Measurements from ENCODE around the gene RIBC2.
"Not testable (repeated sequence)": the region's sequence is repeated elsewhere in the genome, so short reads cannot be mapped to it uniquely, and the experiment has no call there.

Gene RIBC2

GRCh38 chr22:45462034-45462655 is 48.7 kb downstream of the RIBC2 start:
- H3K56ac ChIP-seq (ENCODE audit: low read length): no peak overlapping the region
- H2AK5ac ChIP-seq (ENCODE audit: low read length): no peak overlapping the region
- H2BK5ac ChIP-seq (ENCODE audit: low read length): no peak overlapping the region
- no peak overlapping the region for H2BK15ac ChIP-seq (replicated peaks; ENCODE audit: low read depth)
- no peaks in the 10 kb centered on the region for H3K27me3 ChIP-seq (ENCODE audit: insufficient read depth, low read length, poor library complexity)
- H3K18ac ChIP-seq (ENCODE audit: low read length): no peak overlapping the region
- no peaks in the 10 kb centered on the region for H3K4me1 ChIP-seq (ENCODE audit: control insufficient read depth, low read depth, low read length)
- no peaks in the 10 kb centered on the region for H3K79me2 ChIP-seq (ENCODE audit: control insufficient read depth, insufficient read depth, low read length)
- H3K23ac ChIP-seq (ENCODE audit: low read length): no peak overlapping the region
- H4K8ac ChIP-seq (ENCODE audit: low read depth, low read length): no peak overlapping the region
- no peak overlapping the region for H4K5ac ChIP-seq (ENCODE audit: low read length)
- WGBS (ENCODE audit: extremely low coverage, insufficient coverage, low lambda C conversion rate): no CpG with 5 or more reads among the region's 6 CpGs
- no peak overlapping the region for H3K9ac ChIP-seq (ENCODE audit: low read length)
- no peak overlapping the region for H2BK120ac ChIP-seq (ENCODE audit: low read depth, low read length)
- H3K79me1 ChIP-seq (ENCODE audit: low read length): no peaks in the 10 kb centered on the region
- H3K4ac ChIP-seq (ENCODE audit: low read depth, low read length): no peak overlapping the region
- H3K4me2 ChIP-seq (ENCODE audit: low read length): no peak overlapping the region
- no peak overlapping the region for H3K27ac ChIP-seq (ENCODE audit: low read depth, low read length)
- no peak overlapping the region for H3K4me3 ChIP-seq (ENCODE audit: low read length)
- H3K36me3 ChIP-seq (ENCODE audit: control insufficient read depth, insufficient read depth, low read length): no peaks in the 10 kb centered on the region
- peak; percentile 67 for DNase-seq

- H3K79me2 ChIP-seq (ENCODE audit: control insufficient read depth, insufficient read depth, low read length); H3K9ac ChIP-seq (ENCODE audit: low read length); H3K4me2 ChIP-seq (ENCODE audit: low read length); H2BK5ac ChIP-seq (ENCODE audit: low read length); H3K27me3 ChIP-seq (ENCODE audit: insufficient read depth, low read length, poor library complexity); H3K4me3 ChIP-seq (ENCODE audit: low read length); H2AK5ac ChIP-seq (ENCODE audit: low read length); H3K18ac ChIP-seq (ENCODE audit: low read length); H3K79me1 ChIP-seq (ENCODE audit: low read length); DNase-seq; H2BK120ac ChIP-seq (ENCODE audit: low read depth, low read length); H4K8ac ChIP-seq (ENCODE audit: low read depth, low read length); H3K56ac ChIP-seq (ENCODE audit: low read length); H3K36me3 ChIP-seq (ENCODE audit: control insufficient read depth, insufficient read depth, low read length); H2BK15ac ChIP-seq (replicated peaks; ENCODE audit: low read depth); H4K5ac ChIP-seq (ENCODE audit: low read length); H3K4ac ChIP-seq (ENCODE audit: low read depth, low read length); H3K4me1 ChIP-seq (ENCODE audit: control insufficient read depth, low read depth, low read length); H3K27ac ChIP-seq (ENCODE audit: low read depth, low read length); H3K23ac ChIP-seq (ENCODE audit: low read length): not testable (repeated sequence)
- no CpG with 5 or more reads among the region's 3 CpGs for WGBS (ENCODE audit: extremely low coverage, insufficient coverage, low lambda C conversion rate)
These were observed 50.2 kb downstream of the RIBC2 start for GRCh38 chr22:45463691-45464090.

- Histone ChIP-seq H3K4me1 (ENCODE audit: control insufficient read depth, low read depth, low read length) (no peaks in the 10 kb centered on the region), H3K79me2 (ENCODE audit: control insufficient read depth, insufficient read depth, low read length) (no peaks in the 10 kb centered on the region), H3K18ac (ENCODE audit: low read length) (no peak overlapping the region), H3K23ac (ENCODE audit: low read length) (no peak overlapping the region), H2BK120ac (ENCODE audit: low read depth, low read length) (no peak overlapping the region), H3K4me2 (ENCODE audit: low read length) (no peak overlapping the region), H3K27ac (ENCODE audit: low read depth, low read length) (no peak overlapping the region), H2BK5ac (ENCODE audit: low read length) (no peak overlapping the region), H4K5ac (ENCODE audit: low read length) (no peak overlapping the region), H2AK5ac (ENCODE audit: low read length) (no peak overlapping the region), H3K4ac (ENCODE audit: low read depth, low read length) (no peak overlapping the region), H4K8ac (ENCODE audit: low read depth, low read length) (no peak overlapping the region), H2BK15ac (replicated peaks; ENCODE audit: low read depth) (no peak overlapping the region), H3K9ac (ENCODE audit: low read length) (no peak overlapping the region), H3K56ac (ENCODE audit: low read length) (no peak overlapping the region), H3K4me3 (ENCODE audit: low read length) (no peak overlapping the region), H3K79me1 (ENCODE audit: low read length) (no peaks in the 10 kb centered on the region), H3K27me3 (ENCODE audit: insufficient read depth, low read length, poor library complexity) (no peaks in the 10 kb centered on the region), H3K36me3 (ENCODE audit: control insufficient read depth, insufficient read depth, low read length) (no peaks in the 10 kb centered on the region)
- no CpG with 5 or more reads among the region's 3 CpGs for WGBS (ENCODE audit: extremely low coverage, insufficient coverage, low lambda C conversion rate)
- DNase-seq: no peak
These were observed 52.1 kb downstream of the RIBC2 start for GRCh38 chr22:45465633-45466032.

- H2BK5ac ChIP-seq (ENCODE audit: low read length): no peak overlapping the region
- H3K27ac ChIP-seq (ENCODE audit: low read depth, low read length): no peak overlapping the region
- no peaks in the 10 kb centered on the region for H3K79me1 ChIP-seq (ENCODE audit: low read length)
- no peak overlapping the region for H3K23ac ChIP-seq (ENCODE audit: low read length)
- H3K56ac ChIP-seq (ENCODE audit: low read length): no peak overlapping the region
- H2AK5ac ChIP-seq (ENCODE audit: low read length): no peak overlapping the region
- whole genome bisulfite sequencing (ENCODE audit: extremely low coverage, insufficient coverage, low lambda C conversion rate): no CpG with 5 or more reads among the region's 7 CpGs
- H3K9ac ChIP-seq (ENCODE audit: low read length): no peak overlapping the region
- no peak overlapping the region for H3K4me2 ChIP-seq (ENCODE audit: low read length)
- H2BK120ac ChIP-seq (ENCODE audit: low read depth, low read length): no peak overlapping the region
- no peak for DNase-seq
- H3K18ac ChIP-seq (ENCODE audit: low read length): no peak overlapping the region
- H3K36me3 ChIP-seq (ENCODE audit: control insufficient read depth, insufficient read depth, low read length): no peaks in the 10 kb centered on the region
- H3K27me3 ChIP-seq (ENCODE audit: insufficient read depth, low read length, poor library complexity): no peaks in the 10 kb centered on the region
- H4K8ac ChIP-seq (ENCODE audit: low read depth, low read length): no peak overlapping the region
- no peaks in the 10 kb centered on the region for H3K79me2 ChIP-seq (ENCODE audit: control insufficient read depth, insufficient read depth, low read length)
- no peak overlapping the region for H3K4me3 ChIP-seq (ENCODE audit: low read length)
- H2BK15ac ChIP-seq (replicated peaks; ENCODE audit: low read depth): peak overlapping the region; percentile 79
- H3K4ac ChIP-seq (ENCODE audit: low read depth, low read length): no peak overlapping the region
- H4K5ac ChIP-seq (ENCODE audit: low read length): no peak overlapping the region
- no peaks in the 10 kb centered on the region for H3K4me1 ChIP-seq (ENCODE audit: control insufficient read depth, low read depth, low read length)
These were observed 55.4 kb downstream of the RIBC2 start for GRCh38 chr22:45468872-45469271.

GRCh38 chr22:45469281-45470073 is 56.0 kb downstream of the RIBC2 start:
- Histone ChIP-seq H3K27me3 (ENCODE audit: insufficient read depth, low read length, poor library complexity) (no peaks in the 10 kb centered on the region), H3K79me2 (ENCODE audit: control insufficient read depth, insufficient read depth, low read length) (no peaks in the 10 kb centered on the region), H3K27ac (ENCODE audit: low read depth, low read length) (no peak overlapping the region), H2BK120ac (ENCODE audit: low read depth, low read length) (no peak overlapping the region), H3K9ac (ENCODE audit: low read length) (no peak overlapping the region), H3K4ac (ENCODE audit: low read depth, low read length) (peak overlapping the region; percentile 9), H2AK5ac (ENCODE audit: low read length) (no peak overlapping the region), H3K36me3 (ENCODE audit: control insufficient read depth, insufficient read depth, low read length) (no peaks in the 10 kb centered on the region), H4K5ac (ENCODE audit: low read length) (no peak overlapping the region), H3K4me2 (ENCODE audit: low read length) (no peak overlapping the region), H3K23ac (ENCODE audit: low read length) (no peak overlapping the region), H3K4me1 (ENCODE audit: control insufficient read depth, low read depth, low read length) (no peaks in the 10 kb centered on the region), H4K8ac (ENCODE audit: low read depth, low read length) (no peak overlapping the region), H3K56ac (ENCODE audit: low read length) (peak overlapping the region; percentile 40), H3K18ac (ENCODE audit: low read length) (peak overlapping the region; percentile 83), H3K79me1 (ENCODE audit: low read length) (no peaks in the 10 kb centered on the region), H2BK5ac (ENCODE audit: low read length) (no peak overlapping the region), H2BK15ac (replicated peaks; ENCODE audit: low read depth) (peak overlapping the region; percentile 79), H3K4me3 (ENCODE audit: low read length) (no peak overlapping the region)
- WGBS (ENCODE audit: extremely low coverage, insufficient coverage, low lambda C conversion rate): no CpG with 5 or more reads among the region's 8 CpGs
- no peak for DNase-seq
